Activated CD8-positive, alpha-beta T cell treated with anti-CD3 and anti-CD28 coated beads, Interleukin-2, amount 10 ng/mL, durations not matched to agents 7 days and 5 days (primary cell): ENCODE measurements around the gene SOX13. TPM values are rescaled to one million over a fixed set of nuclear protein-coding genes. Genes with fewer than 3 reads are reported as not detected.
A peak's percentile ranks its signal among the peaks of the same experiment; 100 is the strongest.

Experiments
- ATAC-seq: fragments of 150-1000 bp; cut with Tn5 transposase; one replicate; pipeline ENCODE4 v1.10.0; 2021; ENCODE audit warnings: moderate library complexity
- CTCF ChIA-PET: fragments of 350-600 bp; sonication (Branson Sonifier 250); formaldehyde crosslinking; loops from one replicate; lab custom pipeline; 2021; ENCODE audit warnings: antibody characterized with exemption; lab: Charles Lee
- POLR2A ChIA-PET: fragments of 350-600 bp; sonication (Branson Sonifier 250); formaldehyde crosslinking; loops from one replicate; lab custom pipeline; 2021; ENCODE audit warnings: antibody characterized with exemption; lab: Charles Lee
- DNase-seq: peaks from one replicate; pipeline ENCODE4 v3.0.0-alpha.2; 2020
- H3K27ac Mint-ChIP-seq: one replicate; pipeline ENCODE4 v1.8.0; 2021; ENCODE audit warnings: mild to moderate bottlenecking, mixed read lengths
- H3K27me3 Mint-ChIP-seq: one replicate; pipeline ENCODE4 v1.8.0; 2021; ENCODE audit warnings: low read depth, mixed read lengths
- H3K36me3 Mint-ChIP-seq: one replicate; pipeline ENCODE4 v1.8.0; 2021; ENCODE audit warnings: low read depth, mixed read lengths
- H3K4me1 Mint-ChIP-seq: one replicate; pipeline ENCODE4 v1.8.0; 2021; ENCODE audit warnings: low read depth, mixed read lengths
- H3K4me3 Mint-ChIP-seq: one replicate; pipeline ENCODE4 v1.8.0; 2021; ENCODE audit warnings: mild to moderate bottlenecking, mixed read lengths
- H3K9me3 Mint-ChIP-seq: one replicate; pipeline ENCODE4 v1.8.0; 2022; ENCODE audit warnings: mixed read lengths; ENCODE audit not compliant: insufficient read depth
- total RNA-seq, 2 experiments: library from RNA; stranded (reverse); gene quantifications; one replicate each; pipeline ENCODE4 v1.2.3, GENCODE V29; 2021

SOX13 gene
- total RNA-seq, 2 experiments from 2014 or later: 0.37 to 1.2 TPM

DNA sequence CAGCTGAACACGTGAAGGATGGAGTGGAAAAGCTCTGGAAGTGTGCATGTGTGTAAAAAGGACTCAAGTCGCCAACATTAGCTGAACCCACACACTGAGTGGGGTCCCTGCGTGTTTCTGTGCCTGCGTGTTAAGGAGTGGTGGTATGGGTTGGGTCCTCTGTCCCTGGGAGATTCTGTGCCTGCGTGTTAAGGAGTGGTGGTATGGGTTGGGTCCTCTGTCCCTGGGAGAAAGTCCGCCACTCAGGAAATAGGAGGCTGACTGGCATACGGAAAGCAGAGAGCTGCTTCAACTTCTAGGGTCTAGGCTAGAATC, 7.0 kb upstream of the SOX13 start:
- DNase-seq (no peak), ATAC-seq (no peak)
- POLR2A ChIA-PET: interaction anchor here (0.7 kb wide), 1 partner anchor 183 kb away, joined by 3 read pairs; no protein-coding TSS in a partner anchor
- no peak overlapping the region for H3K4me3 Mint-ChIP-seq
- H3K9me3 Mint-ChIP-seq: no peaks in the 10 kb centered on the region
- no peaks in the 10 kb centered on the region for H3K36me3 Mint-ChIP-seq
- H3K4me1 Mint-ChIP-seq: peaks cover 5% of the 10 kb centered on the region
- H3K27ac Mint-ChIP-seq: no peak overlapping the region
- H3K27me3 Mint-ChIP-seq: peaks cover 23% of the 10 kb centered on the region
- CTCF ChIA-PET: no interaction called here

DNA sequence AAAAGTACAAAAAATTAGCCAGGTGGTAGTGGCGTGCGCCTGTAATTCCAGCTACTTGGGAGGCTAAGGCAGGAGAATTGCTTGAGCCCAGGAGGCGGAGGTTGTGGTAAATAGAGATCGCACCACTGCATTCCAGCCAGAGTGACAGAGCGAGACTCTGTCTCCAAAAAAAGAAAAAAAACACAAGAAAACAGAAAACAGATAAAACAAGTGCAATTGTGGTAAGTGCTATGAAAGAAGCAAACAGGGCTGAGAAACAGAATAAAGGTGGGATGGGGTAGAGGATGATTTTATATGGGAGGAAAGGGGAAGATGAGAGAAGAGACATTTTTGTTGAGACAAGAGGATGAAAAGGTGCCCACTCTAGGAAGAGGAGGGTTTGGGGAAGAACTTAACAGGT, 5.0 kb upstream of the SOX13 start:
- DNase-seq (no peak), ATAC-seq (no peak)
- CTCF ChIA-PET: no interaction called here
- H3K27me3 Mint-ChIP-seq: peaks cover 41% of the 10 kb centered on the region
- H3K4me1 Mint-ChIP-seq: peaks cover 6% of the 10 kb centered on the region
- POLR2A ChIA-PET: interaction anchor here (0.7 kb wide), 1 partner anchor 346 kb away, joined by 3 read pairs; no protein-coding TSS in a partner anchor
- H3K9me3 Mint-ChIP-seq: no peaks in the 10 kb centered on the region
- no peak overlapping the region for H3K27ac Mint-ChIP-seq
- H3K4me3 Mint-ChIP-seq: no peak overlapping the region
- H3K36me3 Mint-ChIP-seq: no peaks in the 10 kb centered on the region

DNA sequence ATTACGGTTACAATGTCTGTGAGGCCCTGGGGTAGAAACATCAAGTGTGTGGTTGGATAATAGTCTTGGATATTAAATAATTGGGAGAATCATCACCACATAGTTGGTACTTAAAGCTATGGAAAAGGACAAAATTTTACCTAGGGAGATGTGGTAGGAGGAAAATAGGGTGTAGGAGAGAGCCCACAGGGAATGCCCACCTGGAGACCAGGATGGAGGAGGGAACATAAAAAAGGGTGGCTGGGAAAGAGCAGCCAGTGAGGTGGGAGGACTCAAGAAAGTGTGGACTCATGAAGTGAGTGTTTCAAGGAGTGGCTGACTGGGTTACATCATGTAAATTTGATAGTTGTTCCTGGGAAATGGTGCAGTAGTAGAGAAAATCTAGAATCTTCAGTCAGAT, 3.0 kb upstream of the SOX13 start:
- ChIA-PET CTCF (no interaction called here), POLR2A (no interaction called here)
- H3K4me3 Mint-ChIP-seq: no peak overlapping the region
- H3K36me3 Mint-ChIP-seq: no peaks in the 10 kb centered on the region
- H3K9me3 Mint-ChIP-seq: no peaks in the 10 kb centered on the region
- H3K27ac Mint-ChIP-seq: no peak overlapping the region
- peaks cover 19% of the 10 kb centered on the region for H3K4me1 Mint-ChIP-seq
- peaks cover 56% of the 10 kb centered on the region for H3K27me3 Mint-ChIP-seq
- no peak for ATAC-seq
- no peak for DNase-seq

DNA sequence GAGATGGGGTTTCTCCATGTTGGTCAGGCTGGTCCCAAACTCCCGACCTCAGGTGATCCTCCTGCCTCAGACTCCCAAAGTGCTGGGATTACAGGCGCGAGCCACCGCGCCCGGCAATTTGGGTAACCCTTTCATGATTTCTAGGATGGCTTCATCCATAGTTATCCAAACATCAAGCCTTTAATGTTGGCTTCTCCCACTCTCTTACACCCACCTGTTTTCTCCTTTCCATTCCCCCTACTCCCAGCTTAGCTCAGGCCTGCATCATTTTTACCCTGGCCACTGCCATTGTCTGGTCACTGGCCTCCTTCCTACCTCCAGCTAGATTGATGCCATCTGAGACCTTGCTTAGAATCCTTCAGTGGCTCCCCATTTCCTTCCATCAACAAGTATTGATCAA, 2.0 kb upstream of the SOX13 start:
- DNase-seq (no peak), ATAC-seq (no peak)
- Mint-ChIP-seq H3K27ac (no peak overlapping the region), H3K27me3 (peaks cover 66% of the 10 kb centered on the region), H3K9me3 (no peaks in the 10 kb centered on the region), H3K4me3 (no peak overlapping the region), H3K36me3 (no peaks in the 10 kb centered on the region), H3K4me1 (peaks cover 18% of the 10 kb centered on the region)
- CTCF ChIA-PET: no interaction called here
- POLR2A ChIA-PET: no interaction called here

DNA sequence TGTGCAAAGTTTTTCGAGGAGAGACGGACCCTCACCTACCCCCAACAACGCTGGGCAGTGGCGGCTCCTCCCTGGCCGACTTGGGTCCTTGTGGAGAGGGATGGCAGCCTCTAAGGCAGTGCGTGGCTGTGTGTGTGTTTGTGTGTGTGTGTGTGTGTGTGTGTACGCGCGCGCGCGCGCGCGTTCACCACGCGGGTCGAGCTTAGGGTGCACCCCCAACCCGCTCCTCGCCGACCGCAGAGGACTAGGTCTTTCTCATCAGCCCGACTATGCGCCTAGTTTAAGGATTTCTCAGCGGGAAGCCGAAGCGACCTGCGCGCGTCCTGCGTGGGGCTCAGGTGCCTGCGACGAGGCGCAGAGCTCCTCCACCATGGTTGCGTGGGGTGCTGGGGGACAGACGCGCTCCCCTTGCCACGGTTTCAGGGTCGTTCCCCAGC, 940 bp downstream of the SOX13 start:
- H3K4me1 Mint-ChIP-seq: peaks cover 18% of the 10 kb centered on the region
- H3K27ac Mint-ChIP-seq: no peak overlapping the region
- peak overlapping the region; percentile 66 for H3K4me3 Mint-ChIP-seq
- DNase-seq (no peak), ATAC-seq (peak; percentile 18)
- ChIA-PET POLR2A (no interaction called here), CTCF (interaction anchor here (1.0 kb wide), 1 partner anchor 202 kb away, joined by 3 read pairs; no protein-coding TSS in a partner anchor)
- no peaks in the 10 kb centered on the region for H3K36me3 Mint-ChIP-seq
- H3K9me3 Mint-ChIP-seq: no peaks in the 10 kb centered on the region
- peaks cover 80% of the 10 kb centered on the region for H3K27me3 Mint-ChIP-seq

DNA sequence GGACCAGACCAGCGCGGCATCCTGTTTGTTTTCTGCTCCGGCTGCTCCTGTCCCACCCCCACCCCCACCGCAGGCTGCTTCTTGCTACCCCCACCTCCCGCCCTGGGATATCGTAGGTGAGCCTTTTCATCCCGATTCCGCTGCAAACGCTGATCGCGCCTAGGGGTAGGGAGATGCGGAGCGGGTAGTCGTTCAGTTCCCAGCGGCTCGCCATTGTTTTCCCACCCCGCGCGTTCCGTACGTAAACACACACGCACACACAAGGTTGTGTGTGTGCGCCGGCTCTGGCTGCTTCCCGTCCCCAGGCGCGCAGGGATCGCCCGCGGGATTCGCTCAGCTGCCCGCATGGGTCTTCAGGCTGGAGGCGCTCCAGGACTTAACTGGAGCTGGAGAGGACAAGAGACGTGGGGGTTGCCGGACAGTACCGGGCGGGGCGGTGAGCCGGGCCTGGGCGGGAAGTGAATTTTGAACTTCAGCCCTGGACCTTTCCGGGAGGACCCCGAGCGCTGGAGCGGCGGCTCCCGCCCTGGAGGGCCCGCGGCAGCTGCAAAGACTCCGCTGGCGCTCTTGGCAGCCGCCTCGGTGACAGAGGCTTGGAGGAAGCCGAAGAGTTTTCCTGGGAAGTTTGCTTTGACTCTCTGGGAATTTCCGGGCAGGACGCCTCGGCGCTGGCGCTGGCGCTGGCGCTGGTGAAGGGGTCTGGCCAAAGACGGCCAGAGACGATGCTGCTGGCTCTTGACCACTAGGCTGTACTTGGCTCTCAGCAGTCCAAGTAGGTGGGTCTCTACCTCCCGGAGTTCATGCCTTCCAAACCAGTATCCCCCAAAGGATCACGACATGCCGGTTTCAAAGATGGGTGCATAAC, 1.6 kb downstream of the SOX13 start:
- DNase-seq: no peak
- no peaks in the 10 kb centered on the region for H3K36me3 Mint-ChIP-seq
- ATAC-seq: no peak

DNA sequence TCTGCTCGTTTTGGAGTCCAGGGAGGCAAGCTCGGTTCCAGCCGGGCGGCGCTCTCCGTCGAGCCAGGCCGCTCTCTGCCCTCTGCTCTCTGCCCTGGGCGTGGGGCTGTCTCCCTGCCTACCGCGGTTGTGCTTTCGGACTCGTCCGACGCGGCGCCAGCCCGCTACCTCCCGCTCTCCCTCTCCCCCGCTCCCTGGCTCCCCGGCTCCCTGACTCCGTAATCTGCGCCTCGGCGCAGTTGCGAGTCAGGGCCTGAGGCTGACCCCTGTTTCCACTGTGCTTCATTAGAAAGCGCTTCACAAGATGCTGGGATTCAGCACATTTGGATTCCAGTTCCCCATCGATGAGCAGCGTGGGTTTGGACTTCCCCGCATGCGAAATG, 2.2 kb downstream of the SOX13 start:
- no peak for ATAC-seq
- ChIA-PET POLR2A (no interaction called here), CTCF (no interaction called here)
- peak overlapping the region; percentile 44 for H3K4me3 Mint-ChIP-seq
- no peaks in the 10 kb centered on the region for H3K9me3 Mint-ChIP-seq
- H3K36me3 Mint-ChIP-seq: no peaks in the 10 kb centered on the region
- no peak overlapping the region for H3K27ac Mint-ChIP-seq
- H3K4me1 Mint-ChIP-seq: peaks cover 23% of the 10 kb centered on the region
- H3K27me3 Mint-ChIP-seq: peaks cover 69% of the 10 kb centered on the region
- DNase-seq: no peak

More for the DNA sequence above, 1.6 kb downstream of the SOX13 start:
- Mint-ChIP-seq H3K4me1 (peaks cover 18% of the 10 kb centered on the region), H3K9me3 (no peaks in the 10 kb centered on the region), H3K27me3 (peaks cover 75% of the 10 kb centered on the region), H3K4me3 (peak overlapping the region; percentile 66), H3K27ac (no peak overlapping the region)
- ChIA-PET POLR2A (no interaction called here), CTCF (interaction anchor here (1.0 kb wide), 1 partner anchor 203 kb away, joined by 3 read pairs; no protein-coding TSS in a partner anchor)

DNA sequence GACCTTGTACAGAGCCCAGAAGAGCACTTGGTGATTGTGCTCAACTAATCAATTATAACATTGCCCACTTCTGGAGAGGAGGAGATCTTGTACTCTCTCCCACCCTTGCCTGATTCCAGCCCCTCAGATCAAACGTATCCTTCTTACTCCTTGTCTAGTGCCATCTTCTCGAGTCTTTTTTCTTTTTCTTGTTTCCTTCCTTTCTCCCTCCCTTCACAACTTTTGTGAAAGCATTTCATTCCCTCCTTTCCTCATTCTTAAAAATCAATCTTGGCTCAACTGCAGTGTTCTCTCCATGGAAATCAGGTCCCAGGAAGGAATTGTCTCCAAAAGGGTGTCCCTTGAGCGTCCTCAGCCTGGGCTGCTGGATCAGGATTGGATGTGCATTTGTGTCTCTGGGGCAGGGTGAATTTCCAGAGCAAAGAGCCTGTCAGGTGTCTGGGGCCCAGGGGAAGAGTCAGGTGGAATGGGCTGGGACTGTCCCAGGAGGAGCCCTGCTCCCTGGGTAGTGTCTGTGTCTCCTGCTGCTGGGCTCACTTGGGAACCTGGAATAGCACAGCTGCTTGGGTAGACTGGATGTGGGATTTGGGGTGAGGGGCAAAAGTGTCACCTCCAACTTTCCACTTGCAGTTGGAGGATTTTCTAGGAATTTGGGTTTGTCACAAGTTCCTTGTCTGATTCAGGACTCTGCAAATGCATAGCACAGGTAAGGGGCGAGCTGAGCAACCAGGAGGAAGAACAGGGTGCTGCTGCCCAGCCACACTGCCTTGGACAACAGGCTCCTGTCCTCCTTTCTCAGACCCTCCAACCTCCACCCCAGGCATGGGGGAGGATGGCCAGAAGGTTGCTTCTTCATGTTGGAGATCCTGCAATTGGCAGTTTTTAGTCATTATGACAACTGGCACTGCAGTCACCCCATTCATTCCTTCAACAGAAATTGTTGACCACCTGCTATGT, 3.3 kb downstream of the SOX13 start:
- ChIA-PET CTCF (no interaction called here), POLR2A (no interaction called here)
- peaks cover 63% of the 10 kb centered on the region for H3K27me3 Mint-ChIP-seq
- ATAC-seq (no peak), DNase-seq (no peak)
- H3K27ac Mint-ChIP-seq: no peak overlapping the region
- H3K36me3 Mint-ChIP-seq: no peaks in the 10 kb centered on the region
- H3K4me1 Mint-ChIP-seq: peaks cover 23% of the 10 kb centered on the region
- H3K4me3 Mint-ChIP-seq: no peak overlapping the region
- no peaks in the 10 kb centered on the region for H3K9me3 Mint-ChIP-seq

DNA sequence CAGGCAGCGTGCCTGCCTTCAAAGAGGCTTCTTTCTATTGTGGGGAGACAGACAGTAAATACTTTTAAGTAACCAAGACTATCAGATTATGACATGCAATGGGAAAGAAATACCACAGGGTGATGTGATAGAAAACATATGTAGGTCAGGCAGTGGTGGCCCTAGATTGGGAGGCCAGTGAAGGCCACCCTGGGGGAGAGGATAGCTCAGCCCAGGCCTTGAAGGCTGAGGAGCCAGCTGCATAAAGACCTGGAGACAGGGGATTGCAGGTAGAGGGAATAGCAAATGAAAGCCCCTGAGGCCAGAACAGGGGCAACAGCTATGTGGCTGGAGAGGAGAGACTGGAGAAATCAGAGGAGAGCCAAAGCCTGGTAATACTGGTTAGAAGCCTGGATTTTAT, 4.0 kb downstream of the SOX13 start:
- Mint-ChIP-seq H3K36me3 (no peaks in the 10 kb centered on the region), H3K9me3 (no peaks in the 10 kb centered on the region), H3K4me3 (no peak overlapping the region), H3K4me1 (peaks cover 23% of the 10 kb centered on the region), H3K27ac (no peak overlapping the region), H3K27me3 (peaks cover 57% of the 10 kb centered on the region)
- ChIA-PET POLR2A (no interaction called here), CTCF (no interaction called here)
- DNase-seq: no peak
- no peak for ATAC-seq

DNA sequence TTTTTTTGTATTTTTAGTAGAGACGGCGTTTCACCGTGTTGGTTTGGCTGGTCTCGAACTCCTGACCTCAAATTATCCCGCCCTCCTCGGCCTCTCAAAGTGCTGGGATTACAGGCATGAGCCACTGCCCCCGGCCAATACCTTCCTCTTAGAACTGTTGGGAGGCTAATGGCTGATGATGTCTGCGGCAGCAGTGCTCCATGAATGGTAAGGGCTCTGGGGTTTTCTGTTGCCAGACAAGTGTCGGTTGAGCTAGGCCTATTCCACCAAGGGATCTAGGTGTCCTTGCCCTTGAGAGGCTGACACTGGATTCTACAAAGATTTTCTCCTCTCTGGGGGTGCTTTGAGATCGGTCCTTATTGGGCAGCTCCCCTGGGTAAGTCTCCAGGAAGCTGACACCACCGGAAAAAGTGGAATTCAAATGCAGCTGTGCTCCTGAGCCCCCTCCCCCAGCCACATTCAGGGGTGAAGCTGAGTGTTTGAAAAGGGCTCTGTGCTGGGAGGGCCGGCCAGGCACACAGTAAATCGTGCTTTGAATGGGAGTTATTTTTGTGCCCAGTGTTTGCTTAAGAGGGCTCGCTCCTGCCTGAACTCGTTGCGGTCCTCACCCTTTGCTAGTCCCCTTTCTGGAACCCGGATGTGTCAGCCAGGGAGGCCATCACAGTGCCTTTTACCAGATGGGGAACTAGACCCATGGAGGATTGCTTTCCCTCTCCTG, 5.2 kb downstream of the SOX13 start:
- Mint-ChIP-seq H3K4me1 (peaks cover 21% of the 10 kb centered on the region), H3K27ac (no peak overlapping the region), H3K9me3 (no peaks in the 10 kb centered on the region), H3K4me3 (no peak overlapping the region), H3K36me3 (no peaks in the 10 kb centered on the region), H3K27me3 (peaks cover 45% of the 10 kb centered on the region)
- ChIA-PET CTCF (interaction anchor here (1.3 kb wide), 1 partner anchor 50 kb away, joined by 3 read pairs; no protein-coding TSS in a partner anchor), POLR2A (no interaction called here)
- ATAC-seq (no peak), DNase-seq (no peak)

DNA sequence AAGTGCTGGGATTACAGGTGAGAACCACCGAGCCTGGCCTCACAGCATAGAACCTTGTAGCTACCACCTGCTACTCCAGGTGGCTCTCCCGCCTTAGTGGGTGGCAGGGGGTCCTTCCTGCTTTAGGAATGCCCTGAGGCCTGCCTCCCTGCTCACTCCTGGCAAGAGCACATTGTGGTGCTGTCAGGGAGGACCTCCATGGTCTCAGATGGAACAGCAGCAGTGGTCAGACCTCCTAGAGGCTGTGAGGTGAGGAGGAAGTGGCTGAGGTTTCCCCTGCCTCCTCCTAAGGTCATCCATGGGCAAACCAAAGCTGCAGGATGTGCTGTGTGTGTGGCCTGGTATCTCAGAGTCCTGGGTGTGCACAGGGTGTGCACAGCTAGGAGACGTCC, 6.7 kb downstream of the SOX13 start:
- POLR2A ChIA-PET: interaction anchor here (0.6 kb wide), 1 partner anchor 427 kb away, joined by 3 read pairs; no protein-coding TSS in a partner anchor

More for the DNA sequence above, 6.7 kb downstream of the SOX13 start:
- DNase-seq (no peak), ATAC-seq (no peak)
- Mint-ChIP-seq H3K36me3 (no peaks in the 10 kb centered on the region), H3K9me3 (no peaks in the 10 kb centered on the region), H3K27me3 (peaks cover 34% of the 10 kb centered on the region), H3K4me3 (no peak overlapping the region), H3K4me1 (peaks cover 11% of the 10 kb centered on the region), H3K27ac (no peak overlapping the region)
- CTCF ChIA-PET: interaction anchor here (1.3 kb wide), 1 partner anchor 49 kb away, joined by 3 read pairs; no protein-coding TSS in a partner anchor
